Fibroblast of villous mesenchyme (primary cell): Measurements from ENCODE around the gene ATP8A2. TPM values are rescaled to one million over a fixed set of nuclear protein-coding genes. Genes with fewer than 3 reads are reported as not detected.

ENCODE experiments used
- DNase-seq: peaks from one replicate; pipeline ENCODE4 v3.0.0-alpha.2; 2010; ENCODE audit warnings: low read depth
- H3K4me3 ChIP-seq: 2 replicates; pipeline ENCODE4 v1.5.1; 2011; ENCODE audit warnings: low read depth, mild to moderate bottlenecking, low read length
- total RNA-seq: library from RNA; depleted of rRNA; stranded (reverse); fragments of >200 nt; gene quantifications from 2 replicates; pipeline ENCODE4 v1.2.3, GENCODE V29; 2012
- TF ChIP-seq, protein P1 (sequence below): IDR thresholded peaks from 2 replicates; pipeline ENCODE4 v1.5.1; 2012; ENCODE audit warnings: low read depth, mild to moderate bottlenecking, low read length; ENCODE audit not compliant: insufficient read depth

Gene ATP8A2
- total RNA-seq, 1 donor, result under 0.01 TPM

DNA sequence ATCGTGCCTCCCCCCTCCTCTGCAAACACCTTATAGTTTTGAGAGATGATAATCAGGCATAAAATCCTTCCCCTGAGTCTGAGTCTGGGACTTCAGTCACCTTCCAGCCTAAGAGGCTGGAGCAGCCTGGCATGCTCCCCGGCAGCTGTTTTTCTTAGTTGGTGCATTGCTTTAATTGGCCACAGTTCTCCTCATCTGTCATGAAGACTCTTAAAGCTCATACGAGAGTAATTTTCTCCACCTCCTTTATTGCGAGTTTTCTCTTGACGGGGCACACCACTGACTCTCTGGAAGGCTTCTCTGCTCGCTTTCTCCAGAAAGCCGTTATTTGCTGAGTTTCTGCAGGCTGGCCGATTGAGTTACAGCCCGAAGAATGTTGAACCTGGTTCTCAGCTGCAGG is 310.5 kb downstream of the ATP8A2 start:
- no peak overlapping the region for H3K4me3 ChIP-seq
- TF ChIP-seq, protein P1, sequence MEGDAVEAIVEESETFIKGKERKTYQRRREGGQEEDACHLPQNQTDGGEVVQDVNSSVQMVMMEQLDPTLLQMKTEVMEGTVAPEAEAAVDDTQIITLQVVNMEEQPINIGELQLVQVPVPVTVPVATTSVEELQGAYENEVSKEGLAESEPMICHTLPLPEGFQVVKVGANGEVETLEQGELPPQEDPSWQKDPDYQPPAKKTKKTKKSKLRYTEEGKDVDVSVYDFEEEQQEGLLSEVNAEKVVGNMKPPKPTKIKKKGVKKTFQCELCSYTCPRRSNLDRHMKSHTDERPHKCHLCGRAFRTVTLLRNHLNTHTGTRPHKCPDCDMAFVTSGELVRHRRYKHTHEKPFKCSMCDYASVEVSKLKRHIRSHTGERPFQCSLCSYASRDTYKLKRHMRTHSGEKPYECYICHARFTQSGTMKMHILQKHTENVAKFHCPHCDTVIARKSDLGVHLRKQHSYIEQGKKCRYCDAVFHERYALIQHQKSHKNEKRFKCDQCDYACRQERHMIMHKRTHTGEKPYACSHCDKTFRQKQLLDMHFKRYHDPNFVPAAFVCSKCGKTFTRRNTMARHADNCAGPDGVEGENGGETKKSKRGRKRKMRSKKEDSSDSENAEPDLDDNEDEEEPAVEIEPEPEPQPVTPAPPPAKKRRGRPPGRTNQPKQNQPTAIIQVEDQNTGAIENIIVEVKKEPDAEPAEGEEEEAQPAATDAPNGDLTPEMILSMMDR, result no peak
- DNase-seq, result no peak

DNA sequence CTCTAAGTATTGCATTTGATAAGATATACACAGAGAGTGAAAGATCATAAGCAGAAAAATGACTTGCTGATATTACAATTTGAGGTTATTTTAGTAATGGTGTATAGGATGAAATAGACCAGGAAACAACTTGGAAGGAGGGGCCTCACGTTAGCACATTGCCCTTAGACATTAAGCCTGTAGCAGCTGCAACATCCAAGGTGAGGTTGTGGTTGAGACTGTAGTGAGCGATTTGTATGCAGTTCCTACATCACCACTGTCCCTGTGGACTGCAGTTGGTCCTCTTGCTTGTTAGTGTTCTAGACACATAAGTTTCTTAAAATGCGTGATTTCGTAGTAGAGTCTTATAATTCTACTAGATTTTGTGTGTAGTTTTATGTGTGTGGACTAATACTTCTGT is 311.3 kb downstream of the ATP8A2 start:
- TF ChIP-seq, protein P1, result no peak
- no peak for DNase-seq
- no peak overlapping the region for H3K4me3 ChIP-seq

DNA sequence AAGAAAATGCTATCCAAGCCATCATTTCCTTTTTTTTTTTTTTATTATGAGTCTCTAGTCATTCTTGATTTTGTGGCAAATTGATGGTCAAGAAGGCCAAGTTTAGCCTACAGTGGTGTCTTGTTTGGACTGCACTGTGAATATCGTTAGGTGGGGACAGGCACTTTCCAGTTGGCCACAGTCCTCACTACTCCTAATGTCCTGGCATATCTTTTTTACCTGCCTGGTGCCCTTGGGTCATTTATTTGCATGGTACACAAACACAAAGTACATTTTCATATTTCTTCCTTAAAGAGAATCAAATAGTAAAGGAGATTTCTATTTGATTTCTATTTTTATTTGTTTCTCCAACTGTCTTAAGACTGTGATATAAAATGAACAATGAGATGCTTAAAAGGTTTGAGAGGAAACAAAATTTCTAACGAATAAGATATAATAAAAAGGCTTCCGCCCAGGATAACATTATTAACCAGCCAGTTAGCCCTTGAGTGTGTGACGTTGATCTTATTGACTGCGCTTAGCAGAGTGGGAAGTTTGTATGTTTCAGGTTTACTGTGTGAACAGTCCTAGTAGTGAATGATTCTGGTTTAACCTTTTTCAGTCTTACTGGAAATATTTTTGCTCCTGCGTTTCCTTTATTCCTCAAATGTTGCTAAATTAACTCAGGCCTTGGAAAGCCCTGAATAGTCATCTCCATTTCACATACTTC is 312.0 kb downstream of the ATP8A2 start:
- TF ChIP-seq, protein P1, result no peak
- no peak overlapping the region for H3K4me3 ChIP-seq
- no peak for DNase-seq

DNA sequence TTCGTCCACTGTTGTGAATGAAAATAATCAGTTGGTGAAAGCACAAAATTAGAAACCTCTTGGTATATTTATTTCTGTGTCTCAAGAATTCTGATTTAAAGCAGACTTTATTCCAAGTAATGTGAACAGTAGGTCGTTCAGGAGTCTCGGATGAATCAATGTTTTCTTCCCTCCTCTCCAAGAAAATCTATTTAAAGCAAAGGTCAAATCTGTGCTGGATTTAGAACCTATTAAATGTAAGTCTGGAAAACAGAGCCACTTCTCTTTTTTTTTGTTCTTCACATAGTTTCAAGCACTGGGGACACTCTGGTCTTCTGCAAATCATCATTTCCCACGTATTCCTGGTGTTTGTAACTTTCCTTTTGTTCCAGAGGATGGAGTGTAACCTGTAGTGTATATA is 312.7 kb downstream of the ATP8A2 start:
- TF ChIP-seq, protein P1, result no peak
- no peak overlapping the region for H3K4me3 ChIP-seq
- no peak for DNase-seq

DNA sequence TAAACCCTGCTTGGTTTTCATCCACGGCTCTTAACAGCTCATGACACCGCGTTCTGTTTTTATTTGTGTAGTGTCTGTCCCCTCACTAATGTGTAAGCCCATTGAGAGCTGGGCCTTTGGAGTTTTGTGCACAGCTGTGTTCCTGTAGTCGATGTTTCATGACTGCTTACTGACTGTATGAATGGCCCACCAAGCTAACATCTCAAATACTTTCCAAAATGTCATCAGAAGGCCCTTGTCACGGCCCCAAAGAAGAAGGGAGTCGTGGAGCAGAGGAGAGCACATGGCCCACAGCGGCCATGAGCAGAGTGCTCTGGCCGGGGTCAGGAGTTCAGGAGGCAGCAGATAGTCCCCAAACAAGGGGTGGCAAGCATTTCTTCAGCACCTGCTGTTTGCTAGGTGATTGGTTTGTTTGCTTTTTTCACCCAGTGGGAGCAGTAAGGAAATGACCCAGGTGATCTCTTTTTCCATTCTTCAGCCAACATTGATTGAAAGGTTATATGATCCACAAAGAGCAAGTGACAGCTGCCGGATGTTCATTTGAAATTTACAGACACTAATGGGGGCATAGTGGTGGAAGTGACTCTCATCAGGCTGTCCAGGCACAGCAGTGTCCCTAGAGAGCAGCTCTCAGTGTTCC is 315.2 kb downstream of the ATP8A2 start:
- no peak for DNase-seq
- H3K4me3 ChIP-seq, result no peak overlapping the region
- TF ChIP-seq, protein P1, result no peak

DNA sequence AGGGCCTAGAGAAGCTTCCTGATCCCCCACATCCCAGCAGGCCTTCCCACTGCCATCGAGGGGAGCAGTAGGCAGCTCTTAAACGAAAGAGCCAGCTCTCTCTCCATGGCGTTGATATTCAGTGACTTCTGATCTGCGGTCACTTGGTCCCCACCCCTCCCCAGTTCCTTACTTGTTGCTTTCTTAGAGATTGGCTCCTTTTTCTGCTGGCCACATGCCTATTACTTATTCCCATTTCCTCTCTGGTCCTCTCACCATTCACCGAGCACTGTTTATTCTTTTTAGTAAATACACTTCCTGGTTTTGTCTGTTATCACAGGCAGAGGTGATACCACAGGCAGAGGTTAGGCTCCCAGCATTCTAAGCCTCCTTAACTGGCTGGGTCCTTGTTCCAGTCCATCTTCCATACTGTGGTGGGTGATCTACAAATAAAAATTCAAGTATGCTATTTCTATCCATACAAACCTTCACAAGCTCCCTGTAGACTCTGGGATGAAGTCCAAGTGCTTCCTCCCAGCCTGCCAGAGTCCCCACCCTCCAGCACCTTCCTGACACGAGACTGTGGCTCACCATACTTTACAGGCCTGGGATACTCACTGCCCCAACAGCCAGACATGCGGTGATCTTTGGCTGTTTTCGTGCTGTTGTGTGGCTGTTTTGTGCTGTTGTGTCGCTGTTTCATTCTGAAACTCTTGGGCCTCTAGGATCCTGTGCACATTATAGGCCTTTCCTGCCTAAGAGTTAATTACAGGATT is 315.9 kb downstream of the ATP8A2 start:
- TF ChIP-seq, protein P1, result no peak
- H3K4me3 ChIP-seq, result no peak overlapping the region
- no peak for DNase-seq
